Subcutaneous adipose tissue (tissue), 4 donors: ENCODE measurements around the gene SHH. TPM values are rescaled to one million over a fixed set of nuclear protein-coding genes. Genes with fewer than 3 reads are reported as not detected.

ENCODE experiments used
- total RNA-seq, 4 donors: library from RNA; depleted of rRNA; stranded (reverse); fragments of >200 nt; gene quantifications; one replicate each; pipeline ENCODE4 v1.1.0, GENCODE V29; 2016
- TF ChIP-seq, protein P1 (sequence below): fragments of 450-650 bp; IDR thresholded peaks from one replicate; pipeline ENCODE4 v1.5.1; 2016; ENCODE audit warnings: low read depth, mild to moderate bottlenecking, control low read depth, antibody characterized with exemption, moderate library complexity

The SHH gene
- total RNA-seq, 4 donors from 2014 or later, result not detected

DNA sequence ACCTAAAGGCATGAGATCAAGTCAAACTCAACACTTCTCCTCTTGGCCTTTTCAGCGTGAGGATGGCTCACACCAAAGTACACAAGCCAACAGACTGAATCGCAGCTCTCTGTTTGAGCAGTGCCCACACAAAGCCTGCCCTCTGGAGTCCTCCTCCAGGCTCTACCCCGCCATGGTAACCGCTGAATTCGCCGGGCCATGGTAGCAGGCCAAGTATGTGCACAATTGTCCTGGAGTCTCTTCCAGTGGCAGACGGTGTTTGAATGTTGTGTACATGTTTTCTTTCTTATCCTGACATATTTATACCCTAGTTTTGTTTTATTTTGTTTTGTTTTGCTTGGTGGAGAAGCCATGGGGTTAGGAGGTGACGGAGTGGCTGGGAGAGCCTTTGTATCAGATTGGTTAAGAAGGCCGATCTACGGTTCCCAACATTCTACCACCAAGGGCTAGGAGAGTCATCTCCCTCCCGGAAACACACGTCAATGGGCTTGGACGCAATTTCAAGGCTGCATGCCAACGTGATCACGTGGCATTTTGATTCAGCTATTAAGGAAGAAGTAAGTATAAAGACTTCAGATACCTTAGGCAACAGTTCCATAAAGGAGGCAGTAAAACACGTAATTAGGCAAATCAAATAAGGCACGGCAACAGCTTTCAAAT lies 12.1 kb upstream of the SHH start:
- TF ChIP-seq, protein P1, sequence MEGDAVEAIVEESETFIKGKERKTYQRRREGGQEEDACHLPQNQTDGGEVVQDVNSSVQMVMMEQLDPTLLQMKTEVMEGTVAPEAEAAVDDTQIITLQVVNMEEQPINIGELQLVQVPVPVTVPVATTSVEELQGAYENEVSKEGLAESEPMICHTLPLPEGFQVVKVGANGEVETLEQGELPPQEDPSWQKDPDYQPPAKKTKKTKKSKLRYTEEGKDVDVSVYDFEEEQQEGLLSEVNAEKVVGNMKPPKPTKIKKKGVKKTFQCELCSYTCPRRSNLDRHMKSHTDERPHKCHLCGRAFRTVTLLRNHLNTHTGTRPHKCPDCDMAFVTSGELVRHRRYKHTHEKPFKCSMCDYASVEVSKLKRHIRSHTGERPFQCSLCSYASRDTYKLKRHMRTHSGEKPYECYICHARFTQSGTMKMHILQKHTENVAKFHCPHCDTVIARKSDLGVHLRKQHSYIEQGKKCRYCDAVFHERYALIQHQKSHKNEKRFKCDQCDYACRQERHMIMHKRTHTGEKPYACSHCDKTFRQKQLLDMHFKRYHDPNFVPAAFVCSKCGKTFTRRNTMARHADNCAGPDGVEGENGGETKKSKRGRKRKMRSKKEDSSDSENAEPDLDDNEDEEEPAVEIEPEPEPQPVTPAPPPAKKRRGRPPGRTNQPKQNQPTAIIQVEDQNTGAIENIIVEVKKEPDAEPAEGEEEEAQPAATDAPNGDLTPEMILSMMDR, result no peak

DNA sequence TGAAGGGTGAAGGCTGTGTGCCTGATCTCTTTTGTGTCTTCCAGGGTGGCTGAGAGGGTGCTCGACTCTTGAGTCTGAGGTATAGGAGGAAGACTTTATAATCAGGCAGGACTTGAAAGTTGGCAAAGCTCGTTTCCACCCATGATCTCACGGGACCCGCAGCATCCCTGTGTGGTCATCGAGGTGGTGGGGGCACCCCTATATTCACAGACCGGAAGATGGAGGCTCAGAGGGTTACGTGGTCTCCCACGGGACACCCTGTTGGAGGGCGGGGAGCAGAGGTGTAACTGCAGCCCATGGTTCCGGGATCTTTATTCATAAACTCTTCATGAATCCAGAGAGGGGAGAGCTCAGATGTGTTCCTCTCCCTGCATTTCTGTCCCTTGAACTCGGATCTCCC lies 9.6 kb upstream of the SHH start:
- TF ChIP-seq, protein P1, result no peak

DNA sequence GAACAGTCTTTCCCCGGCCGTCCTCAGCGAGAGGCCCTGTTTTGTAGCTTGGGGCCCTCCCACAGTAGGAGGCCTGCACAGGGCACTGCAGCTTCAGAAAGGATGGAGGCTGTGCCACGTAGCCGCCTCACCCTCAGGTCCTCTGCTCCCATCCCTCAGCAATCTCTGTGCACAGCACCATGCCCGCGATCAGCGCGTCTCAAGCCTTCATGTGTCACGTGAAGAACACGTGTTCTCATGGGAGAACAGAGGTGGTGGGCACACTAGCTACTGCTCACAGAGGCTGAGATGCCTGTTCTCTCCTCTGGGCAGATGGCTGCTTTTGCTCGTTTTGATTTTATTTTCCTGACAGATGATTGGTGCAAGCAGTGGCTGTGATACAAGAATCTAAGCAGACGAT lies 8.5 kb upstream of the SHH start:
- TF ChIP-seq, protein P1, result no peak

DNA sequence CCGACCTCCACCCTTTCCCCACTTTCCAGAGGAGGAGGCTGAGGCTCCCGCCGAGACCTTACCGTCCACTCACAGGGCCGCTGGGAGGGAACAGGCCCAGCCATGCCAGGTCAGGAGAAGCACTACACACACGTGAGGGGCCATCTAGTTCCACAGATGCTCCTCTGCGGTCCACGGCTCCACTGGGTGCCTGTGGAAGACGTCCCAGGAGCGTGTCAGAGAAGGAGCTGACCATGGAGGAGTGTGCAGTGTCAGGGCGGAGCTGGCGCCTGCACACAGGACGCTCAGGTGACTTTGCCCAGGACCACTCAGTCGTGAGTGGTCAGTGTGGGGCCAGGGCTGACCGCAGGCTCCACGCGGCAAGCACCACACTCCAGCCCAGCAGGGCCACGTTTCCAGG lies 8.0 kb upstream of the SHH start:
- TF ChIP-seq, protein P1, result no peak

DNA sequence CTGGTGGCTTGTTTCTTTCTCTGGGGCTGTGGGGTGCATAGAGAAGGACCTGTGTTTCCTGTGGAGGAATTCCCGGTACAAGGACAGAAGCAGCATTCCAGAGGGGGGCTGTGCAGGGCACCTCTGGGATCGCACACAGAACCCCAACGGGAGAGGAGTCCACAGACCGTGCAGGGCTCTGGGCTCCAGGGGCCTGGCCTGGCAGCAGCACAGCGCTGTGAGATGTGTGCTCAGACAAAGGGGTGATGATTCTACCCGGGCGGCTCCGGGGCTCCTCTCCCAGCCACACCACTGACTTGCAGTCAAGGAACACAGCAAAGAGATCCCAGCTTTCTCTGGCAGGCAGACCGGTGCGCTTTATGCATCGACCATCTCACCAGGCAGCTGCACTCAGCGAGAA lies 6.9 kb upstream of the SHH start:
- TF ChIP-seq, protein P1, result no peak

DNA sequence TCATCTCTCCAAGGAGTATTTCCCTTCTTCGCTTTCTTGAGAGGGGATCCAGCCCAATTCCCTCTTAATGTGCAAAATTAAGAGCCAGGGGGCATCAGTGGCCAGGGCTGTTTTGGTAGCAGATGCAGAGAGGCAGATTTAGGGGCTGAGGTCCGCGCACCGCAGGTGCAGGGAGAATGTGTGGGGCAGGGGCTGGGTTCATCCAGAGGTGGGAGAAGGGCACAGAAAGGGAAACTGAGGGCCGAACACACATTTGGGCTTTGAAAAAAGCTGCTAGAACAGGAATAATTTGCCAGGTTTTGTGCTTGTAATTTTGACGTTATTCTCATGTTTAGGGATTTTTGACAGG lies 6.5 kb upstream of the SHH start:
- TF ChIP-seq, protein P1, result no peak

DNA sequence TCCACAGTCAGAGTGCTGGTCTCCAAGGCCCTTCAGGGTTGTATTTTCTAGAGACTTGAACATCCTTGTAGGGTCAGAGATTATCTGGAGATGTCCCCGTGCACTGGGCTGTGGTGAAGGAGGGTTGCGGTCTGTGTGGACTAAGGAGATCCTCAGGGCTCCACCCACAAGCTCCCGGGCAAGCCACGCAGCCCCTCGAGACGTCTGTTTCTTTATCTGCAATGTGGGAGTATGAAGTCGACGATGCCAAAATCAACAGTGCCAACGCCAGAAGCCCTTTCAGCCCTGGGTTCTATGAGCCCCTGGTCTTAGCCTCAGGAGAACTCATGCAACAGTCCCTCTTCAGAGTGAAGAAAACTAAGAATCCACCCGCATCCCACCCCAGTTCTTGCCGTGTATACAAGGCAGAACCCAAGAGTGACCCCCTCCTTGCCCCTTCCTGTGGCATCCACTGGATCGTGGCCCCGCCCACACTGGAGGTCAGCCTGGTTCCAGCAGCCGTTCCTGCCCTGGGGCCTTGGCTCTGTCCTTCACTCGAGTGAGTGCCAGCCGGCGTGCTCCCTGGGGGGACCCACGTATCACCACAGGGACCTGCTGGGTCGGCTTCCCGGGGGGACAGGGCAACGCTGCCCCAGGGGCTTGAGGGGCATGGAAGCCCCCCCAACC lies 6.0 kb upstream of the SHH start:
- TF ChIP-seq, protein P1, result no peak
